ENCODE results near the gene LRP2.

LRP2 gene

GRCh38 chr2:169114056-169114455 lies 248.3 kb downstream of the LRP2 start:
- no peak for DNase-seq

- no peak for DNase-seq
These were observed 249.5 kb downstream of the LRP2 start for GRCh38 chr2:169112841-169113240.

- no peak for DNase-seq
These were observed 251.4 kb downstream of the LRP2 start for GRCh38 chr2:169110916-169111315.

GRCh38 chr2:169110419-169110818 lies 251.9 kb downstream of the LRP2 start:
- DNase-seq, result no peak

- peak; percentile 84 for DNase-seq
These were observed 252.6 kb downstream of the LRP2 start for GRCh38 chr2:169109502-169110409.

- DNase-seq, result no peak
These were observed 254.0 kb downstream of the LRP2 start for GRCh38 chr2:169108099-169108884.

GRCh38 chr2:169107645-169108044 lies 254.7 kb downstream of the LRP2 start:
- peak; percentile 40 for DNase-seq

- DNase-seq, result no peak
These were observed 255.5 kb downstream of the LRP2 start for GRCh38 chr2:169106563-169107545.

GRCh38 chr2:169106134-169106533 lies 256.2 kb downstream of the LRP2 start:
- no peak for DNase-seq

GRCh38 chr2:169105476-169105875 lies 256.9 kb downstream of the LRP2 start:
- no peak for DNase-seq

GRCh38 chr2:169104848-169105247 lies 257.5 kb downstream of the LRP2 start:
- DNase-seq, result no peak

- DNase-seq, result no peak
These were observed 266.7 kb downstream of the LRP2 start for GRCh38 chr2:169095621-169096105.

- no peak for DNase-seq
These were observed 267.7 kb downstream of the LRP2 start for GRCh38 chr2:169094676-169095075.

- DNase-seq, result no peak
These were observed 268.8 kb downstream of the LRP2 start for GRCh38 chr2:169093535-169093934.

- no peak for DNase-seq
These were observed 270.4 kb downstream of the LRP2 start for GRCh38 chr2:169091761-169092519.

GRCh38 chr2:169091256-169091655 lies 271.1 kb downstream of the LRP2 start:
- DNase-seq, result no peak

GRCh38 chr2:169090133-169090820 lies 272.1 kb downstream of the LRP2 start:
- DNase-seq, result no peak

GRCh38 chr2:169089182-169089581 lies 273.2 kb downstream of the LRP2 start:
- no peak for DNase-seq

- DNase-seq, result no peak
These were observed 274.5 kb downstream of the LRP2 start for GRCh38 chr2:169087757-169088379.

GRCh38 chr2:169086893-169087467 lies 275.4 kb downstream of the LRP2 start:
- DNase-seq, result no peak

All from CD4-positive, alpha-beta T cell treated with Interleukin-17A for 4 hours (primary cell).